Measurements from ENCODE around the gene USP37. TPM values are rescaled to one million over a fixed set of nuclear protein-coding genes. Genes with fewer than 3 reads are reported as not detected.

The USP37 gene
- total RNA-seq, 1 experiment from 2014 or later = 23.5 TPM

- no peak overlapping the region for H3K27ac ChIP-seq (ENCODE audit: low read depth, low read length)
- ChIA-PET CTCF (no interaction called here), RAD21 (ENCODE audit: low non-redundant PET in 1 of 2, low total read pairs in 2 of 2, uncharacterized antibody in 2 of 2, unreplicated experiment in 2 of 2) (no interaction called here), POLR2A (no interaction called here)
- ATAC-seq (no peak), DNase-seq (ENCODE audit: low read depth, low spot score) (no peak)
- H3K9ac ChIP-seq (ENCODE audit: low read length) = no peak overlapping the region
- no peaks in the 10 kb centered on the region for H3K4me1 ChIP-seq (ENCODE audit: control insufficient read depth in 1 of 2, insufficient read depth in 2 of 2, low read length in 2 of 2)
- no peak overlapping the region for H3K4me2 ChIP-seq (ENCODE audit: low read length)
- intact Hi-C loops (cut with micrococcal nuclease) = no loop called here
- H3K9me3 ChIP-seq (ENCODE audit: control insufficient read depth in 1 of 2, insufficient read depth in 1 of 2, low read depth in 1 of 2, low read length in 2 of 2) = no peaks in the 10 kb centered on the region
- H3K4me3 ChIP-seq (replicated peaks in 1 of 2; ENCODE audit: low read depth in 1 of 2, low read length in 2 of 2) = no peak overlapping the region
- TF ChIP-seq EZH2 (IDR thresholded peaks at IDR 0.05) (no peak), ZFX (IDR thresholded peaks at IDR 0.05) (no peak), YY1 (IDR thresholded peaks at IDR 0.05; ENCODE audit: extremely low read depth, insufficient replicate concordance, low read depth, low read length) (no peak)
- no peaks in the 10 kb centered on the region for H4K20me1 ChIP-seq (ENCODE audit: insufficient read depth)
- H3K9me2 ChIP-seq (ENCODE audit: insufficient read depth) = no peaks in the 10 kb centered on the region
- H2AFZ ChIP-seq (ENCODE audit: low read depth, low read length, poor library complexity, severe bottlenecking) = no peak overlapping the region
- peaks cover 12 to 18% of the 10 kb centered on the region in 2 experiments; a peak in 3 of 4 replicates for H3K36me3 ChIP-seq (ENCODE audit: control insufficient read depth in 1 of 2, insufficient read depth in 2 of 2, low read length in 2 of 2)
- H3K79me2 ChIP-seq (ENCODE audit: insufficient read depth, low read length) = no peaks in the 10 kb centered on the region
- no peaks in the 10 kb centered on the region for H3K27me3 ChIP-seq (ENCODE audit: insufficient read depth, low read length)
- BruUV-seq (replicated peaks) = no TSS peak
Measured at GRCh38 chr2:218472988-218473387, 95.2 kb downstream of the USP37 start.

DNA sequence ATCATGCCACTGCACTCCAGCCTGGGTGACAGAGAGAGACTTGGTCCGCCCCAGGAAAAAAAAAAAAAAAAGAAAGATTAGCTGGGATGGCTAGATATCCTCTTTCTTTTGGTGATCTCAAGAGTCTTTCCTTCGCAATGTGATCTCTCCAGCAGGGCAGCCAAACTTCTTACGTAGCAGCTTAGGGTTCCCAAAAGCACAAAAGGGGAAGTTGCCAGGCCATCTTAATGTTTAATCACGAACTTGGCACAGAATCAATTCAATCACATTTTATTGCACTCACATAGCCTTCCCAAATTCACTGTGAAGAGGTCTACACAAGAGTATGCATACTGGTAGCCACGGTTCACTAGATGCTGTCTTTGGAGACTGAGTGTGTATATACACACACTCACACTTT, 96.2 kb downstream of the USP37 start:
- TF ChIP-seq ATF3 (IDR thresholded peaks at IDR 0.05) (no peak), TCF7L2 (IDR thresholded peaks at IDR 0.05; ENCODE audit: borderline replicate concordance, extremely low read depth, insufficient read depth, insufficient read length) (no peak), JUND (IDR thresholded peaks at IDR 0.05) (no peak), ZFX (IDR thresholded peaks at IDR 0.05) (no peak), CBX3 (IDR thresholded peaks at IDR 0.05; ENCODE audit: low read depth) (no peak), SP1 (IDR thresholded peaks at IDR 0.05; ENCODE audit: low read depth) (no peak), SRF (IDR thresholded peaks at IDR 0.05; ENCODE audit: low read depth) (no peak), CTCF (IDR thresholded peaks at IDR 0.05 in 2 of 3, conservative IDR thresholded peaks at IDR 0.05 in 1 of 3; ENCODE audit: borderline replicate concordance in 1 of 3, insufficient read depth in 1 of 3, low read depth in 2 of 3, low read length in 2 of 3) (no peak), EZH2 (IDR thresholded peaks at IDR 0.05) (no peak), YY1 (IDR thresholded peaks at IDR 0.05; ENCODE audit: extremely low read depth, insufficient replicate concordance, low read depth, low read length) (no peak), RAD21 (IDR thresholded peaks at IDR 0.05; ENCODE audit: low read depth) (no peak)
- ChIA-PET CTCF (no interaction called here), RAD21 (ENCODE audit: low non-redundant PET in 1 of 2, low total read pairs in 2 of 2, uncharacterized antibody in 2 of 2, unreplicated experiment in 2 of 2) (no interaction called here), POLR2A (no interaction called here)
- Histone ChIP-seq H3K27me3 (ENCODE audit: insufficient read depth, low read length) (no peaks in the 10 kb centered on the region), H3K4me1 (ENCODE audit: control insufficient read depth in 1 of 2, insufficient read depth in 2 of 2, low read length in 2 of 2) (no peaks in the 10 kb centered on the region), H3K27ac (ENCODE audit: low read depth, low read length) (no peak overlapping the region), H3K9ac (ENCODE audit: low read length) (no peak overlapping the region), H3K79me2 (ENCODE audit: insufficient read depth, low read length) (no peaks in the 10 kb centered on the region), H3K4me2 (ENCODE audit: low read length) (no peak overlapping the region), H3K9me3 (ENCODE audit: control insufficient read depth in 1 of 2, insufficient read depth in 1 of 2, low read depth in 1 of 2, low read length in 2 of 2) (no peaks in the 10 kb centered on the region), H4K20me1 (ENCODE audit: insufficient read depth) (no peaks in the 10 kb centered on the region), H3K9me2 (ENCODE audit: insufficient read depth) (no peaks in the 10 kb centered on the region), H3K36me3 (ENCODE audit: control insufficient read depth in 1 of 2, insufficient read depth in 2 of 2, low read length in 2 of 2) (peaks cover 12 to 18% of the 10 kb centered on the region in 2 experiments; a peak in 3 of 4 replicates), H2AFZ (ENCODE audit: low read depth, low read length, poor library complexity, severe bottlenecking) (no peak overlapping the region), H3K4me3 (replicated peaks in 1 of 2; ENCODE audit: low read depth in 1 of 2, low read length in 2 of 2) (no peak overlapping the region)
- DNase-seq (ENCODE audit: low read depth, low spot score) (no peak), ATAC-seq (no peak)
- no TSS peak for BruUV-seq (replicated peaks)
- intact Hi-C loops (cut with micrococcal nuclease) = no loop called here

All from HCT116 (cell line).